ENCODE measurements around the gene RAB17. TPM values are rescaled to one million over a fixed set of nuclear protein-coding genes. Genes with fewer than 3 reads are reported as not detected.
A peak's percentile ranks its signal among the peaks of the same experiment; 100 is the strongest.

RAB17 gene
- total RNA-seq, 3 donors from 2014 or later: 39.7 to 43.9 TPM; not detected in 1

- peaks cover 4 to 8% of the 10 kb centered on the region in 2 donors for H3K4me1 ChIP-seq
- H3K4me3 ChIP-seq: no peak overlapping the region
- no peak overlapping the region for H3K27ac ChIP-seq
- H3K36me3 ChIP-seq: no peaks in the 10 kb centered on the region
- peaks cover 0 to 5% of the 10 kb centered on the region in 2 donors for H3K9me3 ChIP-seq
- intact Hi-C loops (cut with DNase I; ENCODE audit: low total_unique reads): no loop called here
- TF ChIP-seq POLR2A (IDR thresholded peaks at IDR 0.05): no peak
- TF ChIP-seq POLR2AphosphoS5 (IDR thresholded peaks at IDR 0.05): no peak
- TF ChIP-seq CTCF (IDR thresholded peaks at IDR 0.05): no peak
- DNase-seq (ENCODE audit: low spot score in 2 of 2): no peak
- H3K27me3 ChIP-seq: no peaks in the 10 kb centered on the region
Measured at GRCh38 chr2:237630216-237631000, 39.9 kb upstream of the RAB17 start.

GRCh38 chr2:237629739-237630138 is 39.2 kb upstream of the RAB17 start:
- Histone ChIP-seq H3K27me3 (no peaks in the 10 kb centered on the region), H3K4me1 (peaks cover 4 to 8% of the 10 kb centered on the region in 2 donors), H3K27ac (no peak overlapping the region), H3K9me3 (peaks cover 0 to 4% of the 10 kb centered on the region in 2 donors), H3K4me3 (no peak overlapping the region), H3K36me3 (no peaks in the 10 kb centered on the region)
- DNase-seq (ENCODE audit: low spot score in 2 of 2): no peak
- intact Hi-C loops (cut with DNase I; ENCODE audit: low total_unique reads): no loop called here
- no peak for TF ChIP-seq CTCF (IDR thresholded peaks at IDR 0.05)
- no peak for TF ChIP-seq POLR2A (IDR thresholded peaks at IDR 0.05)
- TF ChIP-seq POLR2AphosphoS5 (IDR thresholded peaks at IDR 0.05): no peak

GRCh38 chr2:237629188-237629534 is 38.6 kb upstream of the RAB17 start:
- intact Hi-C loops (cut with DNase I; ENCODE audit: low total_unique reads): no loop called here
- H3K4me1 ChIP-seq: peaks cover 4 to 8% of the 10 kb centered on the region in 2 donors
- no peaks in the 10 kb centered on the region for H3K27me3 ChIP-seq
- DNase-seq (ENCODE audit: low spot score in 2 of 2): no peak
- H3K36me3 ChIP-seq: no peaks in the 10 kb centered on the region
- H3K9me3 ChIP-seq: no peaks in the 10 kb centered on the region
- no peak for TF ChIP-seq POLR2AphosphoS5 (IDR thresholded peaks at IDR 0.05)
- no peak for TF ChIP-seq CTCF (IDR thresholded peaks at IDR 0.05)
- TF ChIP-seq POLR2A (IDR thresholded peaks at IDR 0.05): no peak
- no peak overlapping the region for H3K4me3 ChIP-seq
- no peak overlapping the region for H3K27ac ChIP-seq

- TF ChIP-seq CTCF (IDR thresholded peaks at IDR 0.05) (no peak), POLR2AphosphoS5 (IDR thresholded peaks at IDR 0.05) (no peak), POLR2A (IDR thresholded peaks at IDR 0.05) (no peak)
- no peak for DNase-seq (ENCODE audit: low spot score in 2 of 2)
- no peaks in the 10 kb centered on the region for H3K27me3 ChIP-seq
- H3K9me3 ChIP-seq: no peaks in the 10 kb centered on the region
- peak overlapping the region; percentile 77 to 88 for H3K27ac ChIP-seq
- peak overlapping the region; percentile 64 to 98 (median 80) for H3K4me3 ChIP-seq
- intact Hi-C loops (cut with DNase I; ENCODE audit: low total_unique reads): no loop called here
- H3K36me3 ChIP-seq: no peaks in the 10 kb centered on the region
- peaks cover 4 to 8% of the 10 kb centered on the region in 2 donors for H3K4me1 ChIP-seq
Measured at GRCh38 chr2:237628247-237629187, 38.0 kb upstream of the RAB17 start.
